ENCODE measurements around the gene CD38. TPM values are rescaled to one million over a fixed set of nuclear protein-coding genes. Genes with fewer than 3 reads are reported as not detected.

CD38 gene
- polyA plus RNA-seq, 1 donor (not counting 4 experiments of a cell fraction or from before 2014, with no cell fraction given): 0.08 TPM

DNA sequence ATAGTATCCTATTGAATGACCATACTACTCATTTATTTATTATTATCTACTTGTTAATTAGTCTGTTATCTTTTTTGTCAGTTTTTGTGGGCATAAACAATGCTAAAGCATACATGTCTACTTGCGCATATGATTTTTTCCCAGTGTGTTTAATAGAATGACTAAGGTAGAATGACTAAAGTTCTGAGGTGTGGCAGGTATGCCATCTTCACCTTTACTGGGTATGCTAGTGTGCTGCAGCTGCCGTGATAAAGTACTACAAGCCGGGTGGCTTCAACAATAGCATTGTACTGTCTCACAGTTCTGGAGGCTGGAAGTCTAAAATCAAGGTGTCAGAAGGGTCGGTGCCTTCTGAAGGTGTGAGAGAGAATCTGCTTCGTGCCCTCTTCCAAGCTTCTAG is 19.2 kb downstream of the CD38 start:
- no peaks in the 10 kb centered on the region for H3K27me3 ChIP-seq (ENCODE audit: control insufficient read depth, extremely low read depth, insufficient read depth, low read length)
- no peaks in the 10 kb centered on the region for H3K79me2 ChIP-seq (ENCODE audit: control insufficient read depth, insufficient read depth, low read length)
- H3K9me1 ChIP-seq (ENCODE audit: control insufficient read depth, extremely low read depth, insufficient read depth, low read length): no peaks in the 10 kb centered on the region
- H3K4me1 ChIP-seq (ENCODE audit: control insufficient read depth, extremely low read depth, insufficient read depth, low read length): no peaks in the 10 kb centered on the region
- H3K9ac ChIP-seq (ENCODE audit: control insufficient read depth, extremely low read depth, insufficient read depth, low read length): no peak overlapping the region
- no peaks in the 10 kb centered on the region for H3K9me3 ChIP-seq (ENCODE audit: control insufficient read depth, low read depth, low read length)
- H3K4me3 ChIP-seq (ENCODE audit: control insufficient read depth in 2 of 3, extremely low read depth in 1 of 3, insufficient read depth in 2 of 3, low read depth in 1 of 3, low read length in 3 of 3): no peak overlapping the region
- H2AFZ ChIP-seq (ENCODE audit: control insufficient read depth, low read length): no peak overlapping the region
- H3K4me2 ChIP-seq (ENCODE audit: control insufficient read depth, extremely low read depth, insufficient read depth, low read depth, low read length): no peak overlapping the region
- TF ChIP-seq, protein P1, sequence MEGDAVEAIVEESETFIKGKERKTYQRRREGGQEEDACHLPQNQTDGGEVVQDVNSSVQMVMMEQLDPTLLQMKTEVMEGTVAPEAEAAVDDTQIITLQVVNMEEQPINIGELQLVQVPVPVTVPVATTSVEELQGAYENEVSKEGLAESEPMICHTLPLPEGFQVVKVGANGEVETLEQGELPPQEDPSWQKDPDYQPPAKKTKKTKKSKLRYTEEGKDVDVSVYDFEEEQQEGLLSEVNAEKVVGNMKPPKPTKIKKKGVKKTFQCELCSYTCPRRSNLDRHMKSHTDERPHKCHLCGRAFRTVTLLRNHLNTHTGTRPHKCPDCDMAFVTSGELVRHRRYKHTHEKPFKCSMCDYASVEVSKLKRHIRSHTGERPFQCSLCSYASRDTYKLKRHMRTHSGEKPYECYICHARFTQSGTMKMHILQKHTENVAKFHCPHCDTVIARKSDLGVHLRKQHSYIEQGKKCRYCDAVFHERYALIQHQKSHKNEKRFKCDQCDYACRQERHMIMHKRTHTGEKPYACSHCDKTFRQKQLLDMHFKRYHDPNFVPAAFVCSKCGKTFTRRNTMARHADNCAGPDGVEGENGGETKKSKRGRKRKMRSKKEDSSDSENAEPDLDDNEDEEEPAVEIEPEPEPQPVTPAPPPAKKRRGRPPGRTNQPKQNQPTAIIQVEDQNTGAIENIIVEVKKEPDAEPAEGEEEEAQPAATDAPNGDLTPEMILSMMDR (optimal IDR thresholded peaks at IDR 0.05 in 1 of 3, IDR thresholded peaks at IDR 0.05 in 1 of 3, conservative IDR thresholded peaks at IDR 0.05 in 1 of 3; ENCODE audit: extremely low read depth in 1 of 3, insufficient read depth in 2 of 3, low read length in 3 of 3): no peak
- no peak for TF ChIP-seq EZH2 (IDR thresholded peaks at IDR 0.05; ENCODE audit: low read length)
- H3K27ac ChIP-seq (ENCODE audit: control insufficient read depth, insufficient read depth, low read length): no peak overlapping the region
- DNase-seq (ENCODE audit: low read depth, low spot score): no peak
- dilution Hi-C loops (cut with MboI; ENCODE audit: extremely low pct_ligation_motif_present, low sequenced_read_pairs): no loop called here
- no peak for FAIRE-seq
- H4K20me1 ChIP-seq (ENCODE audit: control insufficient read depth, extremely low read depth, insufficient read depth, low read length): no peaks in the 10 kb centered on the region
- no peaks in the 10 kb centered on the region for H3K36me3 ChIP-seq (ENCODE audit: control insufficient read depth in 2 of 2, extremely low read depth in 1 of 2, insufficient read depth in 2 of 2, low read length in 2 of 2)

DNA sequence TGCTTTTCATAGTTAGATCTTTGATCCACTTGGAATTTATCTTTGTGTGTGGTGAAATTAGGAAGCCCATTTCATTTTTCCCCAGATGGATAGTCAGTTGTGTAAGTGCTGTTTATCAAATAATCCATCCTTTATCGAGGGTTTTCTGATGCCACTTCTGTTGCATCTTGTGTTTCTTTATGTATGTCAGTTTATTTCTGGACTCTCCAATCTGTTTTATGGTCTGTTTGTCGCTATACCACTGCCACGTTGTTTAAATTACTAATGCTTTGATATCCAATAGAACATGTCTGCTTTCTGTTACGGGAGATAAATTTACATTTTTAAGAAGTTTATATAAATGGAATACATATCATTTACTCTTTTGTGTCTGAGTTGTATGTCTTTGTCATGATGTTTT is 21.0 kb downstream of the CD38 start:
- H3K9ac ChIP-seq (ENCODE audit: control insufficient read depth, extremely low read depth, insufficient read depth, low read length): no peak overlapping the region
- no peak overlapping the region for H3K4me2 ChIP-seq (ENCODE audit: control insufficient read depth, extremely low read depth, insufficient read depth, low read depth, low read length)
- H3K9me1 ChIP-seq (ENCODE audit: control insufficient read depth, extremely low read depth, insufficient read depth, low read length): no peaks in the 10 kb centered on the region
- H3K4me1 ChIP-seq (ENCODE audit: control insufficient read depth, extremely low read depth, insufficient read depth, low read length): no peaks in the 10 kb centered on the region
- H4K20me1 ChIP-seq (ENCODE audit: control insufficient read depth, extremely low read depth, insufficient read depth, low read length): no peaks in the 10 kb centered on the region
- no peak overlapping the region for H3K4me3 ChIP-seq (ENCODE audit: control insufficient read depth in 2 of 3, extremely low read depth in 1 of 3, insufficient read depth in 2 of 3, low read depth in 1 of 3, low read length in 3 of 3)
- no peaks in the 10 kb centered on the region for H3K27me3 ChIP-seq (ENCODE audit: control insufficient read depth, extremely low read depth, insufficient read depth, low read length)
- no peak overlapping the region for H2AFZ ChIP-seq (ENCODE audit: control insufficient read depth, low read length)
- no peaks in the 10 kb centered on the region for H3K36me3 ChIP-seq (ENCODE audit: control insufficient read depth in 2 of 2, extremely low read depth in 1 of 2, insufficient read depth in 2 of 2, low read length in 2 of 2)
- H3K9me3 ChIP-seq (ENCODE audit: control insufficient read depth, low read depth, low read length): no peaks in the 10 kb centered on the region
- no peak for TF ChIP-seq EZH2 (IDR thresholded peaks at IDR 0.05; ENCODE audit: low read length)
- TF ChIP-seq, protein P1 (optimal IDR thresholded peaks at IDR 0.05 in 1 of 3, IDR thresholded peaks at IDR 0.05 in 1 of 3, conservative IDR thresholded peaks at IDR 0.05 in 1 of 3; ENCODE audit: extremely low read depth in 1 of 3, insufficient read depth in 2 of 3, low read length in 3 of 3): no peak
- DNase-seq (ENCODE audit: low read depth, low spot score) (no peak), FAIRE-seq (no peak)
- H3K27ac ChIP-seq (ENCODE audit: control insufficient read depth, insufficient read depth, low read length): no peak overlapping the region
- no peaks in the 10 kb centered on the region for H3K79me2 ChIP-seq (ENCODE audit: control insufficient read depth, insufficient read depth, low read length)
- dilution Hi-C loops (cut with MboI; ENCODE audit: extremely low pct_ligation_motif_present, low sequenced_read_pairs): no loop called here

Measured in keratinocyte (primary cell).